Loucy (cell line): Measurements from ENCODE around the gene KCNQ5.

Experiments used
- H2AFZ ChIP-seq: fragments of 200-600 bp; sonication (generic); 2 replicates; pipeline ENCODE4 v1.6.0; 2016; ENCODE audit warnings: antibody characterized with exemption, mild to moderate bottlenecking, low read length, moderate library complexity
- H3F3A ChIP-seq: fragments of 200-600 bp; 2 replicates; pipeline ENCODE4 v1.6.0; 2016; ENCODE audit warnings: antibody characterized with exemption, low read depth, mild to moderate bottlenecking
- H3K27me3 ChIP-seq: fragments of 200-600 bp; sonication (generic); 2 replicates; pipeline ENCODE4 v1.6.1; 2014; ENCODE audit warnings: low read length, mild to moderate bottlenecking; ENCODE audit not compliant: insufficient read depth, poor library complexity, severe bottlenecking
- H3K36me3 ChIP-seq: fragments of 200-600 bp; sonication (generic); 2 replicates; pipeline ENCODE4 v1.6.1; 2016; ENCODE audit warnings: low read length; ENCODE audit not compliant: insufficient read depth
- H3K4me1 ChIP-seq: fragments of 200-600 bp; sonication (generic); 2 replicates; pipeline ENCODE4 v1.5.1; 2014; ENCODE audit warnings: low read length, mild to moderate bottlenecking; ENCODE audit not compliant: insufficient read depth, poor library complexity, severe bottlenecking
- H3K4me2 ChIP-seq: fragments of 200-600 bp; sonication (generic); 2 replicates; pipeline ENCODE4 v1.6.0; 2014; ENCODE audit warnings: antibody characterized with exemption, low read length, low read depth, mild to moderate bottlenecking; ENCODE audit not compliant: poor library complexity, severe bottlenecking
- H3K4me3 ChIP-seq: fragments of 200-600 bp; sonication (generic); 2 replicates; pipeline ENCODE4 v1.5.1; 2014; ENCODE audit warnings: low read length, mild to moderate bottlenecking, mixed read lengths; ENCODE audit not compliant: poor library complexity, severe bottlenecking
- H3K79me2 ChIP-seq: fragments of 200-600 bp; sonication (generic); 2 replicates; pipeline ENCODE4 v1.6.1; 2014; ENCODE audit warnings: low read length; ENCODE audit not compliant: insufficient read depth
- H3K9ac ChIP-seq: fragments of 200-600 bp; sonication (generic); 2 replicates; pipeline ENCODE4 v1.6.0; 2014; ENCODE audit warnings: mild to moderate bottlenecking, low read depth, low read length, moderate library complexity; ENCODE audit not compliant: poor library complexity, severe bottlenecking
- H3K9me2 ChIP-seq: fragments of 200-600 bp; sonication (generic); replicated peaks from 2 replicates; pipeline ENCODE4 v1.6.1; 2016; ENCODE audit warnings: low read depth, low read length, mixed read lengths
- H3K9me3 ChIP-seq: fragments of 200-600 bp; sonication (generic); 2 replicates; pipeline ENCODE4 v1.6.1; 2014; ENCODE audit warnings: mild to moderate bottlenecking, antibody characterized with exemption, low read length, low read depth; ENCODE audit not compliant: insufficient read depth
- H4K20me1 ChIP-seq: fragments of 200-600 bp; sonication (generic); 2 replicates; pipeline ENCODE4 v1.6.0; 2014; ENCODE audit warnings: antibody characterized with exemption, low read length, mild to moderate bottlenecking; ENCODE audit not compliant: insufficient read depth, poor library complexity, severe bottlenecking
- EZH2phosphoT487 ChIP-seq: fragments of 200-600 bp; IDR thresholded peaks from 2 replicates; pipeline ENCODE4 v1.6.1; 2018; ENCODE audit warnings: antibody characterized with exemption, mild to moderate bottlenecking, moderate library complexity, borderline replicate concordance
- TF ChIP-seq, protein P1 (sequence below): fragments of 200-600 bp; sonication (generic); conservative IDR thresholded peaks from 2 replicates; pipeline ENCODE4 v1.5.1; 2014; ENCODE audit warnings: mild to moderate bottlenecking, antibody characterized with exemption, low read length

KCNQ5 gene

DNA sequence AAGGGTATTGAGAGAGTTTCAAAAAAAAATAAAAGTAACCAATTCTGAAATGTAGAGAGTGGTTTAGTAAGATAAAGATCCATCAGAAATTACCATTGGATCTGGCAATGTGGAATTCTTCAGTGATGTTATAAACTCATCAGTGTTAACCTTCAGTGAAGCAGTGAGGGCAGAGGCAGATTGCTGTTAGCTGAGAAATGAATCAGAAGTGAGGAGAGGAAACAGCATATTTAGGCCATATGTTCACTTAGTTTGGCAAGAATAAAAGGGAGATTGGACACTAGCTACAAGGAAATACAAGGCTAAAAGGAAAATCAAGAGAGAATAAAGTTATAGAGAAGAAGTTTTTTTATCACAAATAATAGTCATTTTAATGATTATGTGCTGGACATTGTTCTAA, 9.6 kb downstream of the KCNQ5 start:
- Histone ChIP-seq H3K4me3 (no peak overlapping the region), H3K4me1 (no peaks in the 10 kb centered on the region), H3K9ac (no peak overlapping the region), H3K36me3 (no peaks in the 10 kb centered on the region), H3K4me2 (no peak overlapping the region), H3F3A (no peaks in the 10 kb centered on the region), H3K27me3 (no peaks in the 10 kb centered on the region), H3K79me2 (no peaks in the 10 kb centered on the region), H2AFZ (no peak overlapping the region), H3K9me2 (no peaks in the 10 kb centered on the region), H3K9me3 (no peaks in the 10 kb centered on the region), H4K20me1 (no peaks in the 10 kb centered on the region)
- TF ChIP-seq, protein P1, sequence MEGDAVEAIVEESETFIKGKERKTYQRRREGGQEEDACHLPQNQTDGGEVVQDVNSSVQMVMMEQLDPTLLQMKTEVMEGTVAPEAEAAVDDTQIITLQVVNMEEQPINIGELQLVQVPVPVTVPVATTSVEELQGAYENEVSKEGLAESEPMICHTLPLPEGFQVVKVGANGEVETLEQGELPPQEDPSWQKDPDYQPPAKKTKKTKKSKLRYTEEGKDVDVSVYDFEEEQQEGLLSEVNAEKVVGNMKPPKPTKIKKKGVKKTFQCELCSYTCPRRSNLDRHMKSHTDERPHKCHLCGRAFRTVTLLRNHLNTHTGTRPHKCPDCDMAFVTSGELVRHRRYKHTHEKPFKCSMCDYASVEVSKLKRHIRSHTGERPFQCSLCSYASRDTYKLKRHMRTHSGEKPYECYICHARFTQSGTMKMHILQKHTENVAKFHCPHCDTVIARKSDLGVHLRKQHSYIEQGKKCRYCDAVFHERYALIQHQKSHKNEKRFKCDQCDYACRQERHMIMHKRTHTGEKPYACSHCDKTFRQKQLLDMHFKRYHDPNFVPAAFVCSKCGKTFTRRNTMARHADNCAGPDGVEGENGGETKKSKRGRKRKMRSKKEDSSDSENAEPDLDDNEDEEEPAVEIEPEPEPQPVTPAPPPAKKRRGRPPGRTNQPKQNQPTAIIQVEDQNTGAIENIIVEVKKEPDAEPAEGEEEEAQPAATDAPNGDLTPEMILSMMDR: no peak

- Histone ChIP-seq H4K20me1 (no peaks in the 10 kb centered on the region), H3K4me1 (no peaks in the 10 kb centered on the region)
- TF ChIP-seq EZH2phosphoT487: no peak
Observed at GRCh38 chr6:72635636-72636035, 13.8 kb downstream of the KCNQ5 start.

DNA sequence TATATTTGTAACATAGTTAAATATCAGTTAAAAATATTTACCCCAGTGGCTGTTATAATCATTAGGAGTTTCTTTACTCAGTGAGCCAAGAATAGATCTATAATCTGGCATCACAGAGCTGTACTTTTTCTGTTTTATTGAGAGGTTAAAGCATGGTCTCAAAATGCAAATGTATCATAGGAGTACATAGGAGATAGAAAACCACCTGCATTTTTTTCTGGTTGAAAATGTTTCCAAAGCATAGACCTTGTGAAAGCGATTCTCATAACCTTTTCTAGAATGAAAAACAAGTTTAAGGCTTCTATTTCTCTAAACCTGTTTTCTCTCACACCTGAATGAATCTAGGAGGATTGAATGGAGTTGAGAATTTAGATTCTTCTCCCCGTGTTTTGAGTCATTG, 14.4 kb downstream of the KCNQ5 start:
- no peak overlapping the region for H2AFZ ChIP-seq
- H4K20me1 ChIP-seq: no peaks in the 10 kb centered on the region
- no peaks in the 10 kb centered on the region for H3K4me1 ChIP-seq
- no peaks in the 10 kb centered on the region for H3K9me2 ChIP-seq
- no peaks in the 10 kb centered on the region for H3K36me3 ChIP-seq
- no peak overlapping the region for H3K4me2 ChIP-seq
- H3K27me3 ChIP-seq: no peaks in the 10 kb centered on the region
- H3K9me3 ChIP-seq: no peaks in the 10 kb centered on the region
- no peaks in the 10 kb centered on the region for H3K79me2 ChIP-seq
- no peak overlapping the region for H3K9ac ChIP-seq
- H3K4me3 ChIP-seq: no peak overlapping the region
- no peaks in the 10 kb centered on the region for H3F3A ChIP-seq
- TF ChIP-seq, protein P1: no peak
- no peak for TF ChIP-seq EZH2phosphoT487

More at GRCh38 chr6:72635636-72636035, 13.8 kb downstream of the KCNQ5 start:
- Histone ChIP-seq H3K9me2 (no peaks in the 10 kb centered on the region), H3K36me3 (no peaks in the 10 kb centered on the region), H3K79me2 (no peaks in the 10 kb centered on the region), H3K4me3 (no peak overlapping the region), H3F3A (no peaks in the 10 kb centered on the region), H3K4me2 (no peak overlapping the region), H2AFZ (no peak overlapping the region), H3K9ac (no peak overlapping the region), H3K27me3 (no peaks in the 10 kb centered on the region), H3K9me3 (no peaks in the 10 kb centered on the region)

- Histone ChIP-seq H3K4me2 (no peak overlapping the region), H3K4me3 (no peak overlapping the region), H4K20me1 (no peaks in the 10 kb centered on the region), H3K9me2 (no peaks in the 10 kb centered on the region), H2AFZ (no peak overlapping the region), H3K79me2 (no peaks in the 10 kb centered on the region), H3K27me3 (no peaks in the 10 kb centered on the region), H3K4me1 (no peaks in the 10 kb centered on the region), H3F3A (no peaks in the 10 kb centered on the region), H3K9me3 (no peaks in the 10 kb centered on the region), H3K9ac (no peak overlapping the region), H3K36me3 (no peaks in the 10 kb centered on the region)
- no peak for TF ChIP-seq EZH2phosphoT487
- TF ChIP-seq, protein P1: no peak
Observed at GRCh38 chr6:72636786-72637185, 14.9 kb downstream of the KCNQ5 start.
